Neural progenitor cell (in vitro differentiated cells): ENCODE results near the gene ADAMTS14. TPM values are rescaled to one million over a fixed set of nuclear protein-coding genes. Genes with fewer than 3 reads are reported as not detected.

Experiments
- DNase-seq: peaks from one replicate; pipeline ENCODE4 v3.0.0-alpha.2; 2016; ENCODE audit warnings: low spot score
- H2AFZ ChIP-seq: fragments of 200-600 bp; sonication (generic); replicated peaks from 2 replicates; pipeline ENCODE4 v1.6.1; 2016; ENCODE audit warnings: antibody characterized with exemption
- H3F3A ChIP-seq: fragments of 200-600 bp; sonication (generic); 2 replicates; pipeline ENCODE4 v1.6.1; 2016; ENCODE audit warnings: antibody characterized with exemption, low read depth
- H3K27ac ChIP-seq: fragments of 200-600 bp; sonication (generic); 2 replicates; pipeline ENCODE4 v1.5.1; 2016; ENCODE audit warnings: mild to moderate bottlenecking
- H3K27me3 ChIP-seq: fragments of 200-600 bp; sonication (generic); 2 replicates; pipeline ENCODE4 v1.6.1; 2016; ENCODE audit warnings: mild to moderate bottlenecking, moderate library complexity
- H3K36me3 ChIP-seq: fragments of 200-600 bp; sonication (generic); 2 replicates; pipeline ENCODE4 v1.5.1; 2016
- H3K4me1 ChIP-seq: fragments of 200-600 bp; sonication (generic); 2 replicates; pipeline ENCODE4 v1.6.1; 2016; ENCODE audit warnings: mixed run types
- H3K4me2 ChIP-seq: fragments of 200-600 bp; sonication (generic); 2 replicates; pipeline ENCODE4 v1.6.1; 2016
- H3K4me3 ChIP-seq: fragments of 200-600 bp; sonication (generic); 2 replicates; pipeline ENCODE4 v1.5.1; 2016
- H3K79me2 ChIP-seq: fragments of 200-600 bp; sonication (generic); 2 replicates; pipeline ENCODE4 v1.6.1; 2016; ENCODE audit warnings: low read depth
- H3K9ac ChIP-seq: fragments of 200-600 bp; sonication (generic); 2 replicates; pipeline ENCODE4 v1.6.1; 2016
- H3K9me3 ChIP-seq: fragments of 200-600 bp; sonication (generic); 2 replicates; pipeline ENCODE4 v1.5.1; 2016; ENCODE audit warnings: low read depth
- H4K20me1 ChIP-seq: fragments of 200-600 bp; sonication (generic); 2 replicates; pipeline ENCODE4 v1.6.1; 2016; ENCODE audit warnings: low read depth
- H3K27ac Mint-ChIP-seq: 3 replicates; pipeline ENCODE4 v1.8.0; 2021; ENCODE audit warnings: mixed read lengths
- H3K27me3 Mint-ChIP-seq: 2 replicates; pipeline ENCODE4 v1.8.0; 2022; ENCODE audit warnings: low read depth, mild to moderate bottlenecking, inconsistent platforms, moderate library complexity, mixed read lengths; ENCODE audit not compliant: insufficient read depth
- H3K36me3 Mint-ChIP-seq: 3 replicates; pipeline ENCODE4 v1.8.0; 2021; ENCODE audit warnings: mixed read lengths
- H3K4me1 Mint-ChIP-seq: 3 replicates; pipeline ENCODE4 v1.8.0; 2021; ENCODE audit warnings: mixed read lengths
- H3K4me3 Mint-ChIP-seq: 3 replicates; pipeline ENCODE4 v1.8.0; 2021; ENCODE audit warnings: mild to moderate bottlenecking, moderate library complexity, mixed read lengths
- H3K9me3 Mint-ChIP-seq: 3 replicates; pipeline ENCODE4 v1.8.0; 2020; ENCODE audit warnings: mixed read lengths
- EZH2 ChIP-seq: fragments of 200-600 bp; sonication (generic); IDR thresholded peaks from 2 replicates; pipeline ENCODE4 v1.6.1; 2017; ENCODE audit warnings: antibody characterized with exemption, mild to moderate bottlenecking, moderate library complexity
- EZH2phosphoT487 ChIP-seq: fragments of 200-600 bp; sonication (generic); IDR thresholded peaks from 2 replicates; pipeline ENCODE4 v1.6.1; 2017; ENCODE audit warnings: antibody characterized with exemption
- total RNA-seq: library from RNA; depleted of rRNA; stranded (reverse); fragments of >200 nt; gene quantifications from 2 replicates; pipeline ENCODE4 v1.2.3, GENCODE V29; 2015; ENCODE audit warnings: low replicate concordance
- TF ChIP-seq, protein P1 (sequence below): fragments of 200-600 bp; sonication (generic); IDR thresholded peaks from 2 replicates; pipeline ENCODE4 v1.5.1; 2017; ENCODE audit warnings: antibody characterized with exemption, mild to moderate bottlenecking

The ADAMTS14 gene
- total RNA-seq, 1 donor from 2014 or later = not detected

DNA sequence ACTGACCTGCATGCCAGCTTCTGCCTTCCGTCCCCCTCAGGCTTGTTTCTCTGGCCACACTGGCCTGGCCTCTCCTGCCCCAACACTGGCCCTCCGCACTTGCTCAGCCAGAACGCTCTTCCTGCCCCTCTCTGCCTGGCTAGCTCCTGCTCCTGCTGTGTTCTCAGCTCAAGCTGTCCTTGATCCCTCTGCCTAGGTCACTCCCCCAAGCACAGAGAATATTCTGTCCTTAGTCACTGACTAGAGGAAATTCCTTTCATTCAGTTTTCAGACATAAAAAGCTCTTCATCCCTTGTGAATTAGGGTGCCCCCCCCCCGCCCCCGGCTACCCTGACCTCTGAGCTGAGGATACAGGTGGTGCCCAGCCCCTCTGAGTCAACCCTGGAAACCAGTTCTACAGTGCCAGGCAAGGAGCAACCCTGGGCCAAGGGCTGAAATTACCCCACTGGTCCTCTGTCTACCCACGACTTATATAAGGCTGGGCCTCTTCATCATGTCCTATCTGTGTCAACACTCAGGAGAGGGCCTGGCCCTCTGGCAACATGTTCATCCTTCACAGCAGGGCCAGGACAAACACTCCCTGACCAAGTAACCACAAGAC, 136.8 kb downstream of the ADAMTS14 start:
- H3K4me1 ChIP-seq = no peaks in the 10 kb centered on the region
- no peaks in the 10 kb centered on the region for H3K79me2 ChIP-seq
- H3K4me3 Mint-ChIP-seq = no peak overlapping the region
- H3K9me3 Mint-ChIP-seq = no peaks in the 10 kb centered on the region
- no peaks in the 10 kb centered on the region for H3K27me3 ChIP-seq
- H3K36me3 Mint-ChIP-seq = no peaks in the 10 kb centered on the region
- no peak overlapping the region for H3K4me3 ChIP-seq
- H3K9me3 ChIP-seq = no peaks in the 10 kb centered on the region
- no peaks in the 10 kb centered on the region for H3K36me3 ChIP-seq
- no peak overlapping the region for H3K4me2 ChIP-seq
- H2AFZ ChIP-seq = no peak overlapping the region
- H4K20me1 ChIP-seq = no peaks in the 10 kb centered on the region
- H3K27me3 Mint-ChIP-seq = peaks cover 2% of the 10 kb centered on the region
- H3K9ac ChIP-seq = no peak overlapping the region
- H3K27ac ChIP-seq = no peak overlapping the region
- TF ChIP-seq EZH2phosphoT487 = no peak
- TF ChIP-seq, protein P1, sequence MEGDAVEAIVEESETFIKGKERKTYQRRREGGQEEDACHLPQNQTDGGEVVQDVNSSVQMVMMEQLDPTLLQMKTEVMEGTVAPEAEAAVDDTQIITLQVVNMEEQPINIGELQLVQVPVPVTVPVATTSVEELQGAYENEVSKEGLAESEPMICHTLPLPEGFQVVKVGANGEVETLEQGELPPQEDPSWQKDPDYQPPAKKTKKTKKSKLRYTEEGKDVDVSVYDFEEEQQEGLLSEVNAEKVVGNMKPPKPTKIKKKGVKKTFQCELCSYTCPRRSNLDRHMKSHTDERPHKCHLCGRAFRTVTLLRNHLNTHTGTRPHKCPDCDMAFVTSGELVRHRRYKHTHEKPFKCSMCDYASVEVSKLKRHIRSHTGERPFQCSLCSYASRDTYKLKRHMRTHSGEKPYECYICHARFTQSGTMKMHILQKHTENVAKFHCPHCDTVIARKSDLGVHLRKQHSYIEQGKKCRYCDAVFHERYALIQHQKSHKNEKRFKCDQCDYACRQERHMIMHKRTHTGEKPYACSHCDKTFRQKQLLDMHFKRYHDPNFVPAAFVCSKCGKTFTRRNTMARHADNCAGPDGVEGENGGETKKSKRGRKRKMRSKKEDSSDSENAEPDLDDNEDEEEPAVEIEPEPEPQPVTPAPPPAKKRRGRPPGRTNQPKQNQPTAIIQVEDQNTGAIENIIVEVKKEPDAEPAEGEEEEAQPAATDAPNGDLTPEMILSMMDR = no peak
- TF ChIP-seq EZH2 = no peak
- H3K27ac Mint-ChIP-seq = no peak overlapping the region
- no peaks in the 10 kb centered on the region for H3F3A ChIP-seq
- no peak for DNase-seq
- H3K4me1 Mint-ChIP-seq = peaks cover 11% of the 10 kb centered on the region

DNA sequence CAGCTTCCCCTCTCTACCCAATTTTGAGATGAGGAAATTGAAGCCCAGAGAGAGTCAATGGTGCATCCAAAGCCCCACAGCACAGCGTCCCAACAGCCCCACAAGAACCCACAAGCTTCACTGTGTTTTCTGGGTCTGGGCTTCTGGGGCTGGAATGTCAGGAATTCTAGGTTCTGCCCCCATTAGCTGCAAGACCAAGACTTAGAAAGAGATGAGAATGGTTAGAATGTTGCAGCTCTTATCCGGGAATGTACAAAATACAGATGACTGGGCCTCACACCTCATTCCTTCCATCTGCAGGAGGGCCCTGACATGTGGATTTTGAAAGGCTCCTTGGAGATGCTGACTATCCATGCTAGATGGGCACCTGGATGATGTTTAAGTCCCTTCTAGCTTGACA, 137.4 kb downstream of the ADAMTS14 start:
- Histone ChIP-seq H3K9ac (no peak overlapping the region), H3K4me2 (no peak overlapping the region), H3K4me1 (no peaks in the 10 kb centered on the region), H3K27me3 (no peaks in the 10 kb centered on the region), H3K36me3 (no peaks in the 10 kb centered on the region), H3F3A (no peaks in the 10 kb centered on the region), H3K27ac (no peak overlapping the region), H3K9me3 (no peaks in the 10 kb centered on the region), H3K79me2 (no peaks in the 10 kb centered on the region), H4K20me1 (no peaks in the 10 kb centered on the region), H2AFZ (no peak overlapping the region), H3K4me3 (no peak overlapping the region)
- Mint-ChIP-seq H3K36me3 (no peaks in the 10 kb centered on the region), H3K9me3 (no peaks in the 10 kb centered on the region), H3K4me3 (no peak overlapping the region), H3K27me3 (peaks cover 2% of the 10 kb centered on the region), H3K27ac (peak overlapping the region; percentile 18), H3K4me1 (peaks cover 11% of the 10 kb centered on the region)
- TF ChIP-seq EZH2 (no peak), EZH2phosphoT487 (no peak)
- TF ChIP-seq, protein P1 = no peak
- DNase-seq = no peak

DNA sequence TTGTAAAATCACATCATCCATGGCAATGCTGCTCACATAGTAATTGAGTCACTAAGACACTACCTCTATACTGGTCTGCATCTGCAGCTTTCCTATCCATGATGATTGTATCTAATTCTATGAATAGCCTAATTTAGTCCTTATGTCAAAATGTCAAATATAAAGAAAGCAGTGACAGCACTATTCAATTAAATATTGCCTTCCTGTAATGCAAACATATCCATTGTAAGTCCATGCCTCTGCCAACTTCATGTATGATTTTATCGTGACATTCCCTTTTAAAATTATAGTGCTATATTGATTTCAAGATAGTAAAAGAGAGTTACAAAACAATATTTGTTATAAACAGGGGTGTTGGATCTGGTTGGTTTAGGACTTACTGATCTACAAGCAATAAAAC, 138.7 kb downstream of the ADAMTS14 start:
- TF ChIP-seq EZH2phosphoT487 (no peak), EZH2 (no peak)
- TF ChIP-seq, protein P1 = no peak
- no peak overlapping the region for H2AFZ ChIP-seq
- peaks cover 2% of the 10 kb centered on the region for H3K27me3 Mint-ChIP-seq
- no peak overlapping the region for H3K27ac Mint-ChIP-seq
- H3K9me3 ChIP-seq = no peaks in the 10 kb centered on the region
- H3K36me3 Mint-ChIP-seq = no peaks in the 10 kb centered on the region
- no peaks in the 10 kb centered on the region for H3K36me3 ChIP-seq
- H3K4me3 Mint-ChIP-seq = no peak overlapping the region
- DNase-seq = no peak
- H3K4me2 ChIP-seq = no peak overlapping the region
- no peak overlapping the region for H3K27ac ChIP-seq
- no peaks in the 10 kb centered on the region for H3K79me2 ChIP-seq
- H3F3A ChIP-seq = no peaks in the 10 kb centered on the region
- no peaks in the 10 kb centered on the region for H4K20me1 ChIP-seq
- H3K27me3 ChIP-seq = no peaks in the 10 kb centered on the region
- no peak overlapping the region for H3K9ac ChIP-seq
- no peak overlapping the region for H3K4me3 ChIP-seq
- no peaks in the 10 kb centered on the region for H3K9me3 Mint-ChIP-seq
- H3K4me1 ChIP-seq = no peaks in the 10 kb centered on the region
- peaks cover 18% of the 10 kb centered on the region for H3K4me1 Mint-ChIP-seq
